Measurements from ENCODE around the gene FMNL3. TPM values are rescaled to one million over a fixed set of nuclear protein-coding genes. Genes with fewer than 3 reads are reported as not detected.

FMNL3 gene
- total RNA-seq, 1 donor from 2014 or later, result 19.2 TPM

GRCh38 chr12:49621651-49622500 is 85.3 kb downstream of the FMNL3 start:
- no peak for TF ChIP-seq CTCF (IDR thresholded peaks at IDR 0.05; ENCODE audit: unreplicated experiment)
- H3K27me3 Mint-ChIP-seq (ENCODE audit: low read depth), result no peaks in the 10 kb centered on the region
- H3K36me3 Mint-ChIP-seq, result no peaks in the 10 kb centered on the region
- no peaks in the 10 kb centered on the region for H3K9me3 Mint-ChIP-seq
- peak overlapping the region; percentile 93 for H3K27ac Mint-ChIP-seq
- no peak for DNase-seq (ENCODE audit: low spot score in 2 of 2, unreplicated experiment in 2 of 2)
- peaks cover 36% of the 10 kb centered on the region for H3K4me1 Mint-ChIP-seq
- H3K4me3 Mint-ChIP-seq, result peak overlapping the region; percentile 83

GRCh38 chr12:49619286-49619685 is 87.9 kb downstream of the FMNL3 start:
- Mint-ChIP-seq H3K4me3 (no peak overlapping the region), H3K27me3 (ENCODE audit: low read depth) (no peaks in the 10 kb centered on the region), H3K4me1 (peaks cover 32% of the 10 kb centered on the region), H3K27ac (no peak overlapping the region), H3K36me3 (no peaks in the 10 kb centered on the region), H3K9me3 (peaks cover 6% of the 10 kb centered on the region)
- no peak for DNase-seq (ENCODE audit: low spot score in 2 of 2, unreplicated experiment in 2 of 2)
- no peak for TF ChIP-seq CTCF (IDR thresholded peaks at IDR 0.05; ENCODE audit: unreplicated experiment)

GRCh38 chr12:49618576-49618975 is 88.6 kb downstream of the FMNL3 start:
- H3K36me3 Mint-ChIP-seq, result no peaks in the 10 kb centered on the region
- DNase-seq (ENCODE audit: low spot score in 2 of 2, unreplicated experiment in 2 of 2), result no peak
- no peaks in the 10 kb centered on the region for H3K27me3 Mint-ChIP-seq (ENCODE audit: low read depth)
- H3K9me3 Mint-ChIP-seq, result peaks cover 8% of the 10 kb centered on the region
- H3K4me3 Mint-ChIP-seq, result no peak overlapping the region
- H3K4me1 Mint-ChIP-seq, result peaks cover 30% of the 10 kb centered on the region
- H3K27ac Mint-ChIP-seq, result no peak overlapping the region
- TF ChIP-seq CTCF (IDR thresholded peaks at IDR 0.05; ENCODE audit: unreplicated experiment), result no peak

- TF ChIP-seq CTCF (IDR thresholded peaks at IDR 0.05; ENCODE audit: unreplicated experiment), result no peak
- H3K27me3 Mint-ChIP-seq (ENCODE audit: low read depth), result no peaks in the 10 kb centered on the region
- H3K27ac Mint-ChIP-seq, result no peak overlapping the region
- H3K4me3 Mint-ChIP-seq, result no peak overlapping the region
- H3K4me1 Mint-ChIP-seq, result peaks cover 23% of the 10 kb centered on the region
- DNase-seq (ENCODE audit: low spot score in 2 of 2, unreplicated experiment in 2 of 2), result no peak
- peaks cover 5% of the 10 kb centered on the region for H3K36me3 Mint-ChIP-seq
- peaks cover 14% of the 10 kb centered on the region for H3K9me3 Mint-ChIP-seq
These were observed 90.5 kb downstream of the FMNL3 start for GRCh38 chr12:49616533-49617219.

- Mint-ChIP-seq H3K27me3 (ENCODE audit: low read depth) (no peaks in the 10 kb centered on the region), H3K4me1 (peaks cover 15% of the 10 kb centered on the region), H3K4me3 (no peak overlapping the region), H3K27ac (no peak overlapping the region), H3K9me3 (peaks cover 14% of the 10 kb centered on the region), H3K36me3 (peaks cover 5% of the 10 kb centered on the region)
- TF ChIP-seq CTCF (IDR thresholded peaks at IDR 0.05; ENCODE audit: unreplicated experiment), result no peak
- no peak for DNase-seq (ENCODE audit: low spot score in 2 of 2, unreplicated experiment in 2 of 2)
These were observed 91.5 kb downstream of the FMNL3 start for GRCh38 chr12:49615725-49616124.
